Neuronal stem cell (in vitro differentiated cells): ENCODE data around the gene KRT7.
A peak's percentile ranks its signal among the peaks of the same experiment; 100 is the strongest.

Source experiments
- DNase-seq: peaks from one replicate; pipeline ENCODE4 v3.0.0-alpha.2; 2013; ENCODE audit warnings: low spot score
- H2AFZ ChIP-seq: one replicate; pipeline ENCODE4 v1.6.1; 2013; ENCODE audit warnings: mild to moderate bottlenecking, low read length, inconsistent platforms
- H2AK5ac ChIP-seq: 2 replicates; pipeline ENCODE4 v1.6.1; 2013; ENCODE audit warnings: low read depth, mild to moderate bottlenecking, inconsistent platforms, low read length, moderate library complexity, mixed read lengths
- H2BK120ac ChIP-seq: 2 replicates; pipeline ENCODE4 v1.6.1; 2013; ENCODE audit warnings: low read depth, mild to moderate bottlenecking, inconsistent platforms, low read length, moderate library complexity, mixed read lengths
- H2BK12ac ChIP-seq: one replicate; pipeline ENCODE4 v1.6.1; 2013; ENCODE audit warnings: low read length, inconsistent platforms
- H2BK15ac ChIP-seq: 2 replicates; pipeline ENCODE4 v1.6.1; 2013; ENCODE audit warnings: mild to moderate bottlenecking, low read length, inconsistent platforms, mixed read lengths
- H2BK5ac ChIP-seq: one replicate; pipeline ENCODE4 v1.6.1; 2013; ENCODE audit warnings: inconsistent platforms, mild to moderate bottlenecking, low read length, moderate library complexity
- H3K14ac ChIP-seq: one replicate; pipeline ENCODE4 v1.6.1; 2013; ENCODE audit warnings: low read length, inconsistent platforms
- H3K18ac ChIP-seq: 2 replicates; pipeline ENCODE4 v1.6.1; 2013; ENCODE audit warnings: low read length, inconsistent platforms
- H3K23ac ChIP-seq: 2 replicates; pipeline ENCODE4 v1.6.1; 2013; ENCODE audit warnings: low read depth, mild to moderate bottlenecking, mixed read lengths, low read length, inconsistent platforms; ENCODE audit not compliant: poor library complexity
- H3K27ac ChIP-seq: replicated peaks from 3 replicates; pipeline ENCODE4 v1.5.1; 2013; ENCODE audit warnings: low read length, inconsistent platforms
- H3K27me3 ChIP-seq, 3 experiments: 2 replicates each; pipeline ENCODE4 v1.6.1; 2013; ENCODE audit warnings: low read length in 3 of 3, mild to moderate bottlenecking in 2 of 3, inconsistent platforms in 1 of 3, low read depth in 1 of 3, mixed read lengths in 1 of 3, moderate library complexity in 1 of 3; ENCODE audit not compliant: control insufficient read depth in 3 of 3, insufficient read depth in 3 of 3
- H3K36me3 ChIP-seq, 2 donors: replicated peaks in 1 of 2; 2 replicates each; pipeline ENCODE4 v1.6.1; 2013; ENCODE audit warnings: low read length in 2 of 2; ENCODE audit not compliant: control insufficient read depth in 2 of 2, insufficient read depth in 2 of 2
- H3K4ac ChIP-seq: 2 replicates; pipeline ENCODE4 v1.6.1; 2013; ENCODE audit warnings: inconsistent platforms, mild to moderate bottlenecking, low read length, moderate library complexity
- H3K4me1 ChIP-seq, 2 donors: 1 replicate in 1 of 2; 2 replicates in 1 of 2; pipeline ENCODE4 v1.6.1; 2013; ENCODE audit warnings: low read length in 2 of 2, low read depth in 1 of 2; ENCODE audit not compliant: control insufficient read depth in 2 of 2, insufficient read depth in 1 of 2
- H3K4me2 ChIP-seq: one replicate; pipeline ENCODE4 v1.6.1; 2013; ENCODE audit warnings: mild to moderate bottlenecking, low read length, inconsistent platforms; ENCODE audit not compliant: insufficient read depth, poor library complexity, severe bottlenecking
- H3K4me3 ChIP-seq, 2 donors: 2 replicates each; pipeline ENCODE4 v1.5.1; 2013; ENCODE audit warnings: low read length in 2 of 2, mild to moderate bottlenecking in 2 of 2, inconsistent platforms in 1 of 2, moderate library complexity in 1 of 2
- H3K79me1 ChIP-seq: one replicate; pipeline ENCODE4 v1.6.1; 2013; ENCODE audit warnings: low read depth, mild to moderate bottlenecking, inconsistent platforms, low read length, moderate library complexity
- H3K9ac ChIP-seq: one replicate; pipeline ENCODE4 v1.6.1; 2013; ENCODE audit warnings: mild to moderate bottlenecking, low read depth, low read length, inconsistent platforms; ENCODE audit not compliant: poor library complexity
- H3K9me3 ChIP-seq, 2 donors: replicated peaks in 1 of 2; 2 replicates each; pipeline versions ENCODE3 to v1.6.1; 2013; ENCODE audit warnings: low read length in 2 of 2, mild to moderate bottlenecking in 2 of 2, inconsistent platforms in 1 of 2, low read depth in 1 of 2, mixed read lengths in 1 of 2, moderate library complexity in 1 of 2; ENCODE audit not compliant: control insufficient read depth in 2 of 2, insufficient read depth in 1 of 2
- H4K8ac ChIP-seq: one replicate; pipeline ENCODE4 v1.6.1; 2013; ENCODE audit warnings: low read depth, mild to moderate bottlenecking, inconsistent platforms, low read length, moderate library complexity
- H4K91ac ChIP-seq: one replicate; pipeline ENCODE4 v1.6.1; 2013; ENCODE audit warnings: low read length, low read depth, mild to moderate bottlenecking, inconsistent platforms; ENCODE audit not compliant: poor library complexity
- WGBS, 2 donors: extraction: QIAGEN DNeasy Blood & Tissue Kit; methylation state at CpG; one replicate each; pipeline ENCODE4 v1.1.7; 2013; ENCODE audit warnings: missing lambda C conversion rate in 2 of 2, mixed read lengths in 1 of 2; ENCODE audit not compliant: insufficient read length in 2 of 2, insufficient replicate concordance in 1 of 2; ENCODE audit errors: extremely low coverage in 2 of 2; 5-methylcytosine and 5-hydroxymethylcytosine counted together

The KRT7 gene

GRCh38 chr12:52254965-52255751 is 22.1 kb downstream of the KRT7 start:
- Histone ChIP-seq H2BK5ac (no peak overlapping the region), H2BK15ac (no peak overlapping the region), H2BK120ac (no peak overlapping the region), H3K4ac (no peak overlapping the region), H3K79me1 (no peaks in the 10 kb centered on the region), H2AFZ (no peak overlapping the region), H3K9ac (no peak overlapping the region), H3K36me3 (no peaks in the 10 kb centered on the region), H2BK12ac (no peak overlapping the region), H3K4me2 (no peak overlapping the region), H3K14ac (no peak overlapping the region), H2AK5ac (no peak overlapping the region), H3K23ac (no peak overlapping the region), H4K91ac (no peak overlapping the region), H4K8ac (no peak overlapping the region), H3K18ac (no peak overlapping the region), H3K4me3 (no peak overlapping the region), H3K9me3 (peaks cover 0 to 2% of the 10 kb centered on the region in 2 donors), H3K27me3 (peaks cover 0 to 57% (median 35%) of the 10 kb centered on the region in 3 experiments), H3K4me1 (no peaks in the 10 kb centered on the region), H3K27ac (no peak overlapping the region)
- no peak for DNase-seq
- no CpG with 5 or more reads among the region's 7 CpGs for WGBS, 2 donors

DNA sequence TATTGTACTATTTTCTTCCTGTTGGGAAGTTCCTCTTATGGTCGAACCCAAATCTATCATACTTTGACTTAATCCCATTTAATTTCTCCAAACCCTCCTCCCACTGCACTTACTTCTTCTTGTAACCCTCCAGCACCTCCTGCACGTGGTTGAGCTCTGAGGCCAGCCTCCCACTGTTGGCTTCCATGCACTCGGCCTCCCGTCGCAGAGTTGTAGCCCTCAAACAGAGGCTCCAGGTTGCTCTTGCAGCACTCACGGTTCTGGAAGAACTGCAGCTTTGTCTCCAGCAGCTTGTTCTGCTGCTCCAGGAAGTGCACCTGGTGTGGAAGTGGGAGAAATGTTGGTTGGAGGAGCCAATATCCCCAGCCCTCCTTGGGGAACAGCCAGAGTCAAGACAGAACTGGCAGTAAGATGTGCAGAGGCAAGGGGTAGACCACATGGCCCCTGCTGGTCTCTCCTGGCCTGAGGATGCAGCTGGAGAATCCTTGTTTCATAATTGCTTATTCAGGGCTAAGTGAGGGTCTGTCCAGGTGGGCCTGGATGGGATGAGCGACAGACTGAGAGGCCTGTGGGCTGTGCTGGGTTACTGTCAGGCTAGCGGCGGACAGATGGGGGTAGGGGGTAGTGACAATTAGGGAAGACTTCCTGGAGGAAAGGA is 23.0 kb downstream of the KRT7 start:
- Histone ChIP-seq H3K27me3 (peaks cover 0 to 51% (median 28%) of the 10 kb centered on the region in 3 experiments), H2AFZ (no peak overlapping the region), H2AK5ac (no peak overlapping the region), H3K4me2 (no peak overlapping the region), H3K18ac (no peak overlapping the region), H2BK120ac (no peak overlapping the region), H3K9me3 (peaks cover 0 to 2% of the 10 kb centered on the region in 2 donors), H3K9ac (no peak overlapping the region), H3K4me1 (no peaks in the 10 kb centered on the region), H3K4ac (no peak overlapping the region), H3K27ac (no peak overlapping the region), H3K4me3 (no peak overlapping the region), H3K36me3 (no peaks in the 10 kb centered on the region), H4K91ac (no peak overlapping the region), H2BK5ac (no peak overlapping the region), H2BK15ac (no peak overlapping the region), H4K8ac (no peak overlapping the region), H2BK12ac (no peak overlapping the region), H3K14ac (no peak overlapping the region), H3K23ac (no peak overlapping the region), H3K79me1 (no peaks in the 10 kb centered on the region)
- no peak for DNase-seq
- WGBS, 2 donors: no CpG with 5 or more reads among the region's 9 CpGs

- DNase-seq: no peak
- Histone ChIP-seq H3K23ac (no peak overlapping the region), H4K91ac (no peak overlapping the region), H2AFZ (no peak overlapping the region), H3K4ac (no peak overlapping the region), H3K14ac (no peak overlapping the region), H3K4me3 (no peak overlapping the region), H2BK5ac (no peak overlapping the region), H3K36me3 (no peaks in the 10 kb centered on the region), H3K27ac (no peak overlapping the region), H2AK5ac (no peak overlapping the region), H3K4me1 (peaks cover 0 to 1% of the 10 kb centered on the region in 2 donors), H3K9me3 (peaks cover 0 to 2% of the 10 kb centered on the region in 2 donors), H2BK12ac (no peak overlapping the region), H4K8ac (no peak overlapping the region), H3K9ac (no peak overlapping the region), H2BK15ac (no peak overlapping the region), H2BK120ac (no peak overlapping the region), H3K79me1 (no peaks in the 10 kb centered on the region), H3K4me2 (no peak overlapping the region), H3K18ac (no peak overlapping the region), H3K27me3 (peaks cover 0 to 47% (median 26%) of the 10 kb centered on the region in 3 experiments)
- WGBS, 2 donors: no CpG with 5 or more reads among the region's 2 CpGs
Measured at GRCh38 chr12:52256584-52256935, 23.5 kb downstream of the KRT7 start.

- no peak overlapping the region for H3K23ac ChIP-seq
- H4K91ac ChIP-seq: no peak overlapping the region
- H3K4me3 ChIP-seq: no peak overlapping the region
- WGBS, 2 donors: no CpG with 5 or more reads among the region's 4 CpGs
- H3K36me3 ChIP-seq: no peaks in the 10 kb centered on the region
- H2AFZ ChIP-seq: no peak overlapping the region
- no peaks in the 10 kb centered on the region for H3K79me1 ChIP-seq
- no peak for DNase-seq
- H3K27ac ChIP-seq: no peak overlapping the region
- no peak overlapping the region for H3K9ac ChIP-seq
- peaks cover 0 to 41% (median 24%) of the 10 kb centered on the region in 3 experiments for H3K27me3 ChIP-seq
- H3K18ac ChIP-seq: peak overlapping the region; percentile 40
- H3K9me3 ChIP-seq: peaks cover 0 to 2% of the 10 kb centered on the region in 2 donors
- H3K4ac ChIP-seq: no peak overlapping the region
- no peak overlapping the region for H2BK15ac ChIP-seq
- H2BK120ac ChIP-seq: no peak overlapping the region
- H4K8ac ChIP-seq: no peak overlapping the region
- H2AK5ac ChIP-seq: no peak overlapping the region
- H3K14ac ChIP-seq: no peak overlapping the region
- H2BK12ac ChIP-seq: no peak overlapping the region
- no peak overlapping the region for H3K4me2 ChIP-seq
- H3K4me1 ChIP-seq: peaks cover 0 to 1% of the 10 kb centered on the region in 2 donors
- H2BK5ac ChIP-seq: no peak overlapping the region
Measured at GRCh38 chr12:52257074-52257551, 24.1 kb downstream of the KRT7 start.
